ENCODE measurements around the gene VAV2. TPM values are rescaled to one million over a fixed set of nuclear protein-coding genes. Genes with fewer than 3 reads are reported as not detected.

VAV2 gene
- total and polyA plus RNA-seq, 2 of the 4 experiments (the other 2 are of a cell fraction) = 10.8 to 13.4 TPM

DNA sequence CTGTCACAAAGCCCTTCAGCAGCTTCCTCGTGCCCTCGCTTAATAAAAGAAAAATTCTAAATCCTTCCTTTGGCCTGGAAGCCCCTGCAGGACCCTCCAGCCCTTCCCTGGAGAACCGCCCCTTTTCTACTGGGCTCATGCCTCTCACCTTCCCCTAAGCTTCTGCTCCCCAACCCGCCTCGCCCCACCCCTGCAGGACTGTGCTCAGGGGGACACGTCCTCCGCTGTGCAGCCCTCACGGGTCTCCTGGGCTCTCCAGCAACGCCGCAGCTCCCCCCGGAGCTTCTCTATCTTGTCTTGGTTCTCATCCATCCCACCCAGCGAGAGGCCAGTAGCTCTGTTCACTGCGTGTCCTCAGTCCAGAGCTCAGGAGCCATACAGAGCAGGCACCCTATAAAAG, 188.4 kb downstream of the VAV2 start:
- Histone ChIP-seq H3K23ac (ENCODE audit: low read depth, low read length) (no peak overlapping the region), H3K9ac (ENCODE audit: low read depth, low read length) (no peak overlapping the region), H3K36me3 (ENCODE audit: control insufficient read depth, insufficient read depth, low read length) (peaks cover 29% of the 10 kb centered on the region), H3K4ac (ENCODE audit: low read depth, low read length) (no peak overlapping the region), H2BK5ac (ENCODE audit: low read depth, low read length, poor library complexity, severe bottlenecking) (no peak overlapping the region), H2BK120ac (ENCODE audit: low read depth, low read length) (no peak overlapping the region), H2AK9ac (replicated peaks; ENCODE audit: low read depth, low read length, poor library complexity) (peak overlapping the region; percentile 58), H3K4me1 (ENCODE audit: control insufficient read depth, insufficient read depth, low read length) (peaks cover 3% of the 10 kb centered on the region), H3K4me2 (ENCODE audit: low read depth, low read length) (no peak overlapping the region), H2AK5ac (ENCODE audit: low read depth, low read length) (no peak overlapping the region), H2AFZ (replicated peaks; ENCODE audit: low read length, poor library complexity) (no peak overlapping the region), H4K8ac (ENCODE audit: low read depth in 2 of 2, low read length in 2 of 2) (no peak overlapping the region), H2BK15ac (ENCODE audit: low read depth, low read length) (no peak overlapping the region), H3K9me3 (ENCODE audit: control insufficient read depth, insufficient read depth, low read length) (no peaks in the 10 kb centered on the region), H4K91ac (ENCODE audit: insufficient read depth, low read depth, low read length) (no peak overlapping the region), H3K27ac (ENCODE audit: insufficient read depth, low read length) (no peak overlapping the region), H4K5ac (ENCODE audit: low read depth, low read length) (no peak overlapping the region), H3K14ac (replicated peaks; ENCODE audit: low read depth, low read length) (peak overlapping the region; percentile 77; the same call in 1 of the 2 replicates), H3K9me1 (ENCODE audit: insufficient read depth, low read length) (0 out of 2 replicates have a peak, but pooled peaks cover 3% of the 10 kb centered on the region), H3K79me1 (ENCODE audit: low read depth in 1 of 2, low read length in 2 of 2) (peaks cover 0 to 8% of the 10 kb centered on the region in 2 experiments; a peak in 1 of 4 replicates), H3K27me3 (ENCODE audit: control insufficient read depth, insufficient read depth, low read length) (no peaks in the 10 kb centered on the region), H2BK20ac (ENCODE audit: low read depth, low read length) (no peak overlapping the region), H3K18ac (ENCODE audit: low read depth, low read length) (no peak overlapping the region), H3K4me3 (ENCODE audit: insufficient read depth, low read depth, low read length) (no peak overlapping the region), H3K56ac (ENCODE audit: extremely low read depth, insufficient read depth, low read length) (no peak overlapping the region), H4K20me1 (ENCODE audit: insufficient read depth, low read length) (peaks cover 12% of the 10 kb centered on the region)
- POLR2A ChIA-PET (ENCODE audit: unreplicated experiment) = no interaction called here
- ATAC-seq (ENCODE audit: low read depth) = no peak
- in situ Hi-C loops (cut with MboI; ENCODE audit: low sequenced_read_pairs) = loop anchor here (25.0 kb wide), 1 partner anchor 609 kb away; no protein-coding TSS in a partner anchor
- dilution Hi-C loops (cut with HindIII; ENCODE audit: low sequenced_read_pairs, unreplicated experiment) = no loop called here
- DNase-seq = no peak
- TF ChIP-seq, protein P1, sequence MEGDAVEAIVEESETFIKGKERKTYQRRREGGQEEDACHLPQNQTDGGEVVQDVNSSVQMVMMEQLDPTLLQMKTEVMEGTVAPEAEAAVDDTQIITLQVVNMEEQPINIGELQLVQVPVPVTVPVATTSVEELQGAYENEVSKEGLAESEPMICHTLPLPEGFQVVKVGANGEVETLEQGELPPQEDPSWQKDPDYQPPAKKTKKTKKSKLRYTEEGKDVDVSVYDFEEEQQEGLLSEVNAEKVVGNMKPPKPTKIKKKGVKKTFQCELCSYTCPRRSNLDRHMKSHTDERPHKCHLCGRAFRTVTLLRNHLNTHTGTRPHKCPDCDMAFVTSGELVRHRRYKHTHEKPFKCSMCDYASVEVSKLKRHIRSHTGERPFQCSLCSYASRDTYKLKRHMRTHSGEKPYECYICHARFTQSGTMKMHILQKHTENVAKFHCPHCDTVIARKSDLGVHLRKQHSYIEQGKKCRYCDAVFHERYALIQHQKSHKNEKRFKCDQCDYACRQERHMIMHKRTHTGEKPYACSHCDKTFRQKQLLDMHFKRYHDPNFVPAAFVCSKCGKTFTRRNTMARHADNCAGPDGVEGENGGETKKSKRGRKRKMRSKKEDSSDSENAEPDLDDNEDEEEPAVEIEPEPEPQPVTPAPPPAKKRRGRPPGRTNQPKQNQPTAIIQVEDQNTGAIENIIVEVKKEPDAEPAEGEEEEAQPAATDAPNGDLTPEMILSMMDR (conservative IDR thresholded peaks at IDR 0.05; ENCODE audit: low read depth, low read length) = no peak
- TF ChIP-seq NFE2L2 (IDR thresholded peaks at IDR 0.05; ENCODE audit: low read depth, low read length) (no peak), CHD1 (IDR thresholded peaks at IDR 0.05; ENCODE audit: low read depth, low read length) (no peak), RAD21 (IDR thresholded peaks at IDR 0.05; ENCODE audit: low read length) (no peak), MAFK (IDR thresholded peaks at IDR 0.05; ENCODE audit: low read depth, low read length) (no peak), MXI1 (IDR thresholded peaks at IDR 0.05; ENCODE audit: borderline replicate concordance, low read depth, low read length) (no peak), CEBPB (IDR thresholded peaks at IDR 0.05; ENCODE audit: low read depth, low read length) (no peak), POLR2A (IDR thresholded peaks at IDR 0.05; ENCODE audit: low read depth, low read length) (no peak), SMC3 (IDR thresholded peaks at IDR 0.05; ENCODE audit: low read depth, low read length) (no peak)
- TF ChIP-seq, protein P2, sequence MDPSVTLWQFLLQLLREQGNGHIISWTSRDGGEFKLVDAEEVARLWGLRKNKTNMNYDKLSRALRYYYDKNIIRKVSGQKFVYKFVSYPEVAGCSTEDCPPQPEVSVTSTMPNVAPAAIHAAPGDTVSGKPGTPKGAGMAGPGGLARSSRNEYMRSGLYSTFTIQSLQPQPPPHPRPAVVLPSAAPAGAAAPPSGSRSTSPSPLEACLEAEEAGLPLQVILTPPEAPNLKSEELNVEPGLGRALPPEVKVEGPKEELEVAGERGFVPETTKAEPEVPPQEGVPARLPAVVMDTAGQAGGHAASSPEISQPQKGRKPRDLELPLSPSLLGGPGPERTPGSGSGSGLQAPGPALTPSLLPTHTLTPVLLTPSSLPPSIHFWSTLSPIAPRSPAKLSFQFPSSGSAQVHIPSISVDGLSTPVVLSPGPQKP (IDR thresholded peaks at IDR 0.05; ENCODE audit: borderline replicate concordance, low read depth, low read length) = no peak
- no TSS peak for BruUV-seq (replicated peaks)
- 85% methylated on average over 10 of the region's 13 CpGs; no CpG with 5 or more reads in 1 of the 2 experiments for WGBS, 2 experiments (ENCODE audit: extremely low coverage in 2 of 2, insufficient read length in 1 of 2)
- intact Hi-C loops (cut with micrococcal nuclease) = no loop called here
- CTCF ChIA-PET = interaction anchor here (0.9 to 1.4 kb wide), 2 partner anchors 12 to 190 kb away, joined by 4 read pairs; no protein-coding TSS in a partner anchor
